Loucy (cell line): ENCODE measurements around the gene TAF11L5.
"Not testable (repeated sequence)": the region's sequence is repeated elsewhere in the genome, so short reads cannot be mapped to it uniquely, and the experiment has no call there.

Experiments used
- H2AFZ ChIP-seq: fragments of 200-600 bp; sonication (generic); 2 replicates; pipeline ENCODE4 v1.6.0; 2016; ENCODE audit warnings: antibody characterized with exemption, mild to moderate bottlenecking, low read length, moderate library complexity
- H3F3A ChIP-seq: fragments of 200-600 bp; 2 replicates; pipeline ENCODE4 v1.6.0; 2016; ENCODE audit warnings: antibody characterized with exemption, low read depth, mild to moderate bottlenecking
- H3K27me3 ChIP-seq: fragments of 200-600 bp; sonication (generic); 2 replicates; pipeline ENCODE4 v1.6.1; 2014; ENCODE audit warnings: low read length, mild to moderate bottlenecking; ENCODE audit not compliant: insufficient read depth, poor library complexity, severe bottlenecking
- H3K36me3 ChIP-seq: fragments of 200-600 bp; sonication (generic); 2 replicates; pipeline ENCODE4 v1.6.1; 2016; ENCODE audit warnings: low read length; ENCODE audit not compliant: insufficient read depth
- H3K4me1 ChIP-seq: fragments of 200-600 bp; sonication (generic); 2 replicates; pipeline ENCODE4 v1.5.1; 2014; ENCODE audit warnings: low read length, mild to moderate bottlenecking; ENCODE audit not compliant: insufficient read depth, poor library complexity, severe bottlenecking
- H3K4me2 ChIP-seq: fragments of 200-600 bp; sonication (generic); 2 replicates; pipeline ENCODE4 v1.6.0; 2014; ENCODE audit warnings: antibody characterized with exemption, low read length, low read depth, mild to moderate bottlenecking; ENCODE audit not compliant: poor library complexity, severe bottlenecking
- H3K4me3 ChIP-seq: fragments of 200-600 bp; sonication (generic); 2 replicates; pipeline ENCODE4 v1.5.1; 2014; ENCODE audit warnings: low read length, mild to moderate bottlenecking, mixed read lengths; ENCODE audit not compliant: poor library complexity, severe bottlenecking
- H3K79me2 ChIP-seq: fragments of 200-600 bp; sonication (generic); 2 replicates; pipeline ENCODE4 v1.6.1; 2014; ENCODE audit warnings: low read length; ENCODE audit not compliant: insufficient read depth
- H3K9ac ChIP-seq: fragments of 200-600 bp; sonication (generic); 2 replicates; pipeline ENCODE4 v1.6.0; 2014; ENCODE audit warnings: mild to moderate bottlenecking, low read depth, low read length, moderate library complexity; ENCODE audit not compliant: poor library complexity, severe bottlenecking
- H3K9me2 ChIP-seq: fragments of 200-600 bp; sonication (generic); replicated peaks from 2 replicates; pipeline ENCODE4 v1.6.1; 2016; ENCODE audit warnings: low read depth, low read length, mixed read lengths
- H3K9me3 ChIP-seq: fragments of 200-600 bp; sonication (generic); 2 replicates; pipeline ENCODE4 v1.6.1; 2014; ENCODE audit warnings: mild to moderate bottlenecking, antibody characterized with exemption, low read length, low read depth; ENCODE audit not compliant: insufficient read depth
- H4K20me1 ChIP-seq: fragments of 200-600 bp; sonication (generic); 2 replicates; pipeline ENCODE4 v1.6.0; 2014; ENCODE audit warnings: antibody characterized with exemption, low read length, mild to moderate bottlenecking; ENCODE audit not compliant: insufficient read depth, poor library complexity, severe bottlenecking
- CTCF ChIP-seq: fragments of 200-600 bp; sonication (generic); conservative IDR thresholded peaks from 2 replicates; pipeline ENCODE4 v1.5.1; 2014; ENCODE audit warnings: mild to moderate bottlenecking, antibody characterized with exemption, low read length
- EZH2phosphoT487 ChIP-seq: fragments of 200-600 bp; IDR thresholded peaks from 2 replicates; pipeline ENCODE4 v1.6.1; 2018; ENCODE audit warnings: antibody characterized with exemption, mild to moderate bottlenecking, moderate library complexity, borderline replicate concordance

The TAF11L5 gene

DNA sequence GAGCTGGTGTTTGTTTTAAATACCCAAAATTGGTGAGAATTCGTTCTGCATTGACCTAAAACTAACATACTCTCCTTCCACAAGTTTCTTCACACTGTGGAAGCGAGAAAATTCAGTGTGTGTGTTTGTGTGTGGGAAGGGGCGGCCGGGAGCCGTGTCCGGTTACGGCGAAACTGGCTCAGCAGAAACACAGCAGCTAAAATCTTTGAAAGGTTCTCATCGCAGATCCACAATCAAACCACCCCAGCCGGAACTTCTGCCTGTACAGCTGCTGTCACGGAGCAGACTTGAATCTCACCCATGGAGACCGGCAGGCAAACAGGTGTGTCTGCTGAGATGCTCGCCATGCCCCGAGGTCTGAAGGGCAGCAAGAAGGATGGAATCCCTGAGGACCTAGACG is at the start of gene TAF11L5:
Gene TAF11L5, plus strand, starts transcription at position 301 of the 400 bp plus-strand sequence.
- H3K27me3 ChIP-seq, H4K20me1 ChIP-seq, H3F3A ChIP-seq, H2AFZ ChIP-seq, H3K4me1 ChIP-seq, H3K36me3 ChIP-seq, H3K4me3 ChIP-seq, H3K4me2 ChIP-seq, H3K79me2 ChIP-seq, H3K9me2 ChIP-seq, H3K9me3 ChIP-seq, H3K9ac ChIP-seq: not testable (repeated sequence)

GRCh38 chr5:17477043-17477442 is 48.0 kb upstream of the TAF11L5 start:
- H3F3A ChIP-seq = no peaks in the 10 kb centered on the region
- H3K79me2 ChIP-seq = no peaks in the 10 kb centered on the region
- H3K27me3 ChIP-seq = no peaks in the 10 kb centered on the region
- H3K4me2 ChIP-seq = no peak overlapping the region
- no peaks in the 10 kb centered on the region for H4K20me1 ChIP-seq
- no peak overlapping the region for H3K9ac ChIP-seq
- TF ChIP-seq CTCF (no peak), EZH2phosphoT487 (no peak)
- H3K4me1 ChIP-seq = no peaks in the 10 kb centered on the region
- H3K9me3 ChIP-seq = no peaks in the 10 kb centered on the region
- H3K9me2 ChIP-seq = no peaks in the 10 kb centered on the region
- no peak overlapping the region for H3K4me3 ChIP-seq
- no peak overlapping the region for H2AFZ ChIP-seq
- H3K36me3 ChIP-seq = no peaks in the 10 kb centered on the region

DNA sequence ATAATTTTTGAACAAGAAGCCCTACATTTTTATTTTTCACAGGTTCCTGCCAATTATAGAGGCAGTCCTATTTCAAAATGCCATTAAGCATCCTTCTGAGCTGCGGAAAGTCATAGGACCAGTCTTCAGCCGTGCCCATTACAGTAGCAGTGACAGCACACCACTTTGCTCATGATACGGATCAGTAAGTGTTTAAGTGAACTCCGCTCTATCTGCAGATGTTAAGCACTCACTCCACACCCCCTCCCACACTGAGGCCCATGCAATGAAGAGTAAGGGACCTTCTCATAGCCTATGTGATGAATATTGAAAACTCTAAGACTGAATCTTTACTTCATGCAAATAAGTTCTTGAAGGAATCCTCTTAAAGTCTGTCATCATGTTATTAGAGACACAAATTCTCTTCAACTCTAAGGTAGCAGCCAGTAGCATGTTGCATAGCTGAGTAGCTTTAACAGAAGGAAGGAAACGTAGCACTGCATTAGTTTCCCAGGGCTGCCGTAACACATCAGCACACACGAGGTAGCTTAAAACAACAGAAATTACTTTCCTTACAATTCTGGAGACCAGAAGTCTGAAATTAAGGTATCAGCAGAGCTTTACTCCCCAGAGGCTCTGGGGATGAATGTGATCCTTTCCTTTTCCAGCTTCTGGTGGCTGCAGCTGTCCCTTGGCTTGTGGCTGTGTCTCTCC is 47.3 kb upstream of the TAF11L5 start:
- no peak for TF ChIP-seq EZH2phosphoT487
- no peak for TF ChIP-seq CTCF
- Histone ChIP-seq H3K4me1 (no peaks in the 10 kb centered on the region), H2AFZ (no peak overlapping the region), H3F3A (no peaks in the 10 kb centered on the region), H3K4me2 (no peak overlapping the region), H3K9me2 (no peaks in the 10 kb centered on the region), H4K20me1 (no peaks in the 10 kb centered on the region), H3K9me3 (no peaks in the 10 kb centered on the region), H3K9ac (no peak overlapping the region), H3K36me3 (no peaks in the 10 kb centered on the region), H3K4me3 (no peak overlapping the region), H3K79me2 (no peaks in the 10 kb centered on the region), H3K27me3 (no peaks in the 10 kb centered on the region)

DNA sequence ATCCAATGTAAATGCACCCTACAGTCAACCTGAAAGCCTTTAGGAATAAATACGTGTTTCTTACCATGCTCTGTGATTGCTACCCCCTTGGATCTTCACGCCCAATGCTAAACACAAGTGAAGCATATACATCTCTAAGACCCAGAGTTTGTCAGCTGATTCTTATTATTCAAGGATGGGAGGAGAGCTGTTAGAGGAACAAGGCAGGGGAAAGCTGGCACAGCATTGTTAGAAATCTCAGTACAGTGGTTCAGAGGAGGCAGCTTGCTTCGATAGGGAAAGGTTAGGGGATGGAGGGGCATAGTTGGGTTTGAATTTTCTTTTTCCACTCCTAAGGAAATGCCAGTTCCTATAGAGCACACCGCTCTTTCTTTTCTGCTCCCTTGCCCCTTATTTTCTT is 43.7 kb upstream of the TAF11L5 start:
- no peaks in the 10 kb centered on the region for H3K9me3 ChIP-seq
- no peaks in the 10 kb centered on the region for H3K27me3 ChIP-seq
- no peak for TF ChIP-seq CTCF
- TF ChIP-seq EZH2phosphoT487 = no peak
- H4K20me1 ChIP-seq = no peaks in the 10 kb centered on the region
- H3K9me2 ChIP-seq = no peaks in the 10 kb centered on the region
- no peak overlapping the region for H3K4me3 ChIP-seq
- H3K36me3 ChIP-seq = no peaks in the 10 kb centered on the region
- no peaks in the 10 kb centered on the region for H3F3A ChIP-seq
- H3K4me2 ChIP-seq = no peak overlapping the region
- H3K4me1 ChIP-seq = no peaks in the 10 kb centered on the region
- no peak overlapping the region for H3K9ac ChIP-seq
- H2AFZ ChIP-seq = no peak overlapping the region
- H3K79me2 ChIP-seq = no peaks in the 10 kb centered on the region
